Brain microvascular endothelial cell (primary cell): ENCODE measurements around the gene BCL6.

Experiments used
- DNase-seq: peaks from one replicate; pipeline ENCODE4 v3.0.0-alpha.2; 2020
- H3K27ac ChIP-seq: fragments of 250-450 bp; sonication (Bioruptor Pico); 2 replicates; pipeline ENCODE4 v1.5.1; 2020; ENCODE audit warnings: mild to moderate bottlenecking, moderate library complexity
- H3K27me3 ChIP-seq: fragments of 250-450 bp; sonication (Bioruptor Pico); replicated peaks from 2 replicates; pipeline ENCODE4 v1.5.1; 2020; ENCODE audit warnings: mild to moderate bottlenecking
- H3K36me3 ChIP-seq: fragments of 250-450 bp; sonication (Bioruptor Pico); replicated peaks from 2 replicates; pipeline ENCODE4 v1.5.1; 2020; ENCODE audit warnings: mild to moderate bottlenecking
- H3K4me3 ChIP-seq: 2 replicates; pipeline ENCODE4 v1.5.1; 2011; ENCODE audit warnings: low read depth, mild to moderate bottlenecking, control low read depth, low read length, moderate library complexity
- CTCF ChIP-seq: IDR thresholded peaks from 2 replicates; pipeline ENCODE4 v1.5.1; 2011; ENCODE audit warnings: low read depth, mild to moderate bottlenecking, moderate library complexity, low read length, control low read depth, inconsistent platforms; ENCODE audit errors: missing control alignments
- in situ Hi-C: cut with HindIII; loops from 2 replicates; pipeline ENCODE4 v1.10.0; 2017; ENCODE audit warnings: low sequenced_read_pairs, low pct_ligation_motif_present

BCL6 gene

GRCh38 chr3:187747506-187747905 is 2.2 kb upstream of the BCL6 start:
- no peak overlapping the region for H3K4me3 ChIP-seq
- no peak for TF ChIP-seq CTCF
- DNase-seq: no peak
- no peaks in the 10 kb centered on the region for H3K27me3 ChIP-seq
- H3K27ac ChIP-seq: no peak overlapping the region
- H3K36me3 ChIP-seq: no peaks in the 10 kb centered on the region
- in situ Hi-C loops: loop anchor here (25.0 kb wide), 3 partner anchors 540 to 940 kb away; no protein-coding TSS in a partner anchor

- no peaks in the 10 kb centered on the region for H3K36me3 ChIP-seq
- no peak for TF ChIP-seq CTCF
- H3K27me3 ChIP-seq: no peaks in the 10 kb centered on the region
- in situ Hi-C loops: loop anchor here (25.0 kb wide), 3 partner anchors 541 to 941 kb away; no protein-coding TSS in a partner anchor
- peak overlapping the region; percentile 87 for H3K4me3 ChIP-seq
- H3K27ac ChIP-seq: peak overlapping the region; percentile 100
- DNase-seq: peak; percentile 42
Measured at GRCh38 chr3:187746442-187747281, 1.4 kb upstream of the BCL6 start.

GRCh38 chr3:187746059-187746441 is 782 bp upstream of the BCL6 start:
- DNase-seq: no peak
- H3K27ac ChIP-seq: peak overlapping the region; percentile 100
- in situ Hi-C loops: loop anchor here (25.0 kb wide), 3 partner anchors 541 to 941 kb away; no protein-coding TSS in a partner anchor
- no peaks in the 10 kb centered on the region for H3K36me3 ChIP-seq
- TF ChIP-seq CTCF: no peak
- no peaks in the 10 kb centered on the region for H3K27me3 ChIP-seq
- peak overlapping the region; percentile 87 for H3K4me3 ChIP-seq

- in situ Hi-C loops: loop anchor here (5.0 to 25.0 kb wide), 4 partner anchors 543 to 1208 kb away; no protein-coding TSS in a partner anchor
- H3K27ac ChIP-seq: peak overlapping the region; percentile 100
- no peaks in the 10 kb centered on the region for H3K27me3 ChIP-seq
- DNase-seq: peak; percentile 43
- peak overlapping the region; percentile 87 for H3K4me3 ChIP-seq
- no peaks in the 10 kb centered on the region for H3K36me3 ChIP-seq
- TF ChIP-seq CTCF: no peak
Measured at GRCh38 chr3:187744169-187745151, 808 bp downstream of the BCL6 start.

- Histone ChIP-seq H3K27ac (peak overlapping the region; percentile 100), H3K4me3 (peak overlapping the region; percentile 87), H3K27me3 (no peaks in the 10 kb centered on the region), H3K36me3 (no peaks in the 10 kb centered on the region)
- TF ChIP-seq CTCF: no peak
- in situ Hi-C loops: loop anchor here (5.0 to 25.0 kb wide), 4 partner anchors 544 to 1209 kb away; no protein-coding TSS in a partner anchor
- peak; percentile 41 for DNase-seq
Measured at GRCh38 chr3:187743195-187744141, 1.8 kb downstream of the BCL6 start.
